Measurements from ENCODE around the gene CD38.

- TF ChIP-seq CTCF (IDR thresholded peaks at IDR 0.05) (no peak), POLR2A (IDR thresholded peaks at IDR 0.05) (no peak), POLR2AphosphoS5 (IDR thresholded peaks at IDR 0.05) (no peak)
Observed at GRCh38 chr4:15811703-15812337, 33.7 kb downstream of the CD38 start.
